ENCODE measurements around the gene STK38L.
"Not testable (repeated sequence)": the region's sequence is repeated elsewhere in the genome, so short reads cannot be mapped to it uniquely, and the experiment has no call there.

The STK38L gene

GRCh38 chr12:27220988-27221345, 23.1 kb upstream of the STK38L start:
- no peak overlapping the region for H3K4me2 ChIP-seq (ENCODE audit: low read length)
- H3K9me3 ChIP-seq (ENCODE audit: control insufficient read depth, low read length) = no peaks in the 10 kb centered on the region
- no peak overlapping the region for H3K4me3 ChIP-seq (ENCODE audit: low read depth, low read length)
- no peaks in the 10 kb centered on the region for H3K36me3 ChIP-seq (ENCODE audit: control insufficient read depth, insufficient read depth, low read length)
- H3K27me3 ChIP-seq (ENCODE audit: control insufficient read depth, insufficient read depth, low read length) = no peaks in the 10 kb centered on the region
- H3K79me2 ChIP-seq = no peaks in the 10 kb centered on the region
- TF ChIP-seq CTCF (IDR thresholded peaks at IDR 0.05) = no peak
- H3K27ac ChIP-seq = no peak overlapping the region
- H3K9ac ChIP-seq = no peak overlapping the region
- H2AFZ ChIP-seq = no peak overlapping the region
- no peaks in the 10 kb centered on the region for H3K4me1 ChIP-seq

- Histone ChIP-seq H3K9ac (no peak overlapping the region), H3K4me2 (ENCODE audit: low read length) (no peak overlapping the region), H3K36me3 (ENCODE audit: control insufficient read depth, insufficient read depth, low read length) (no peaks in the 10 kb centered on the region), H3K4me1 (no peaks in the 10 kb centered on the region), H3K27ac (no peak overlapping the region), H3K9me3 (ENCODE audit: control insufficient read depth, low read length) (no peaks in the 10 kb centered on the region), H3K27me3 (ENCODE audit: control insufficient read depth, insufficient read depth, low read length) (no peaks in the 10 kb centered on the region), H3K4me3 (ENCODE audit: low read depth, low read length) (no peak overlapping the region), H3K79me2 (no peaks in the 10 kb centered on the region), H2AFZ (no peak overlapping the region)
- no peak for TF ChIP-seq CTCF (IDR thresholded peaks at IDR 0.05)
Observed at GRCh38 chr12:27221625-27222387, 22.3 kb upstream of the STK38L start.

GRCh38 chr12:27226407-27226929, 17.6 kb upstream of the STK38L start:
- H3K36me3 ChIP-seq (ENCODE audit: control insufficient read depth, insufficient read depth, low read length) = no peaks in the 10 kb centered on the region
- H3K4me2 ChIP-seq (ENCODE audit: low read length) = no peak overlapping the region
- H3K4me1 ChIP-seq = no peaks in the 10 kb centered on the region
- no peaks in the 10 kb centered on the region for H3K9me3 ChIP-seq (ENCODE audit: control insufficient read depth, low read length)
- H3K9ac ChIP-seq = no peak overlapping the region
- H3K4me3 ChIP-seq (ENCODE audit: low read depth, low read length) = no peak overlapping the region
- H3K27ac ChIP-seq = no peak overlapping the region
- H3K27me3 ChIP-seq (ENCODE audit: control insufficient read depth, insufficient read depth, low read length) = no peaks in the 10 kb centered on the region
- H3K79me2 ChIP-seq = no peaks in the 10 kb centered on the region
- no peak overlapping the region for H2AFZ ChIP-seq
- TF ChIP-seq CTCF (IDR thresholded peaks at IDR 0.05) = no peak

DNA sequence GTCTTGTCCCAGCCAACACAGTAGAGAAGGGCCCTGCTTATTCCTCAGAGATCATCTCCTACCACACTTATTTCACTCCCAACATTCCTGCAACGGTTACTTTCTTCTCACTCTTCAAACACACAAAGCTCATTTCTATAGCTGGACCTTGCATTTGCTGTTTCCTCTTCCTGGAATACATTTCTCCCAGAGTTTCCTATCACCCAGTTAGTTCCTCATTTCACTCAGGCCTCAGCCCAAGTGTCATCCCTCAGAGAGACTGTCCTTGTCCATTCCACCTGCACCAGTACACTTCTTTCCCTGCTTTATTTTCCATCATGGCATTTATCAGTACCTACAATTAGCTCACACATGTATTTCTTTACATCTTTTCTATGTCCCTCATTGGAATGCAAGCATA, 14.7 kb upstream of the STK38L start:
- Histone ChIP-seq H3K4me2 (ENCODE audit: low read length) (no peak overlapping the region), H3K36me3 (ENCODE audit: control insufficient read depth, insufficient read depth, low read length) (no peaks in the 10 kb centered on the region), H3K27ac (no peak overlapping the region), H3K4me1 (no peaks in the 10 kb centered on the region), H3K27me3 (ENCODE audit: control insufficient read depth, insufficient read depth, low read length) (no peaks in the 10 kb centered on the region), H3K4me3 (ENCODE audit: low read depth, low read length) (no peak overlapping the region), H3K9me3 (ENCODE audit: control insufficient read depth, low read length) (no peaks in the 10 kb centered on the region), H3K79me2 (no peaks in the 10 kb centered on the region), H2AFZ (no peak overlapping the region), H3K9ac (no peak overlapping the region)
- TF ChIP-seq CTCF (IDR thresholded peaks at IDR 0.05) = no peak

GRCh38 chr12:27231374-27231773, 12.7 kb upstream of the STK38L start:
- not testable (repeated sequence) for H3K27ac ChIP-seq; H3K9me3 ChIP-seq (ENCODE audit: control insufficient read depth, low read length); H3K9ac ChIP-seq; H3K79me2 ChIP-seq; H3K4me2 ChIP-seq (ENCODE audit: low read length); H3K4me1 ChIP-seq; H3K4me3 ChIP-seq (ENCODE audit: low read depth, low read length); H3K27me3 ChIP-seq (ENCODE audit: control insufficient read depth, insufficient read depth, low read length); H3K36me3 ChIP-seq (ENCODE audit: control insufficient read depth, insufficient read depth, low read length); H2AFZ ChIP-seq
